NK-92 (cell line): ENCODE measurements around the gene PRKCZ.

Experiments
- DNase-seq: peaks from one replicate; lab custom pipeline; 2025; ENCODE audit not compliant: unreplicated experiment; lab: John Stamatoyannopoulos, UW

PRKCZ gene

DNA sequence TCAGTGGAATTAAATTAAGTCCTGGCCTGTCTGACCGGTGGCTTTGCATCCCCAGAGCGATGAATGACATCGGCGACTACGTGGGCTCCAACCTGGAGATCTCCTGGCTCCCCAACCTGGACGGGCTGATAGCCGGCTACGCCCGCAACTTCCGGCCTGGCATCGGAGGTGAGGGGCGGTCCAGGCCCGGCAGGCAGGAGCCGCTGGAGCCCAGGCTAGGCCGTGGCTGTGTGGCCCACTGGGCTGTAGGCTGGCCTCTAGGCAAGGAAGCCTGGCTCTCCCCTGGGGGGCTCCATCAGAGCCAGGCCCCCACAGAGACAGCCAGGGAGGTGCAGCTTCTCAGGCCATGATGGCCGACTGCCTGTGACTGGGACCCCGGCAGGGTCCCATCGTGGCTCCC is 25.3 kb upstream of the PRKCZ start:
- DNase-seq = no peak

DNA sequence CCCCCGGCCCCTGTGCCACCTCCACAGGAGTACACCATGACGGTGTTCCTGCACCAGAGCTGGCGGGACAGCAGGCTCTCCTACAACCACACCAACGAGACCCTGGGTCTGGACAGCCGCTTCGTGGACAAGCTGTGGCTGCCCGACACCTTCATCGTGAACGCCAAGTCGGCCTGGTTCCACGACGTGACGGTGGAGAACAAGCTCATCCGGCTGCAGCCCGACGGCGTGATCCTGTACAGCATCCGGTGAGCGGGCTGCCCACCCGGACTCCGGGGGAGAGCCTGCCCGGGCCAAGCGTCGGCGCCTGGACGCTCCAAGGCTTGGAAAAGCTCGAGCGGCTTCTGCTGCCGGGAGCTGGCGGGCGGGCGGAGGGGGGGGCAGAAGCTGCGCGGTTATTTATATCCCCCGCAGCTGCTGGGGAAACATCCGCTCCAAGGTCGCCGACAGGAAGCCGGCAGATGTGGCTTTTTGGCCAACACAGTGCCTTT is 24.7 kb upstream of the PRKCZ start:
- no peak for DNase-seq

DNA sequence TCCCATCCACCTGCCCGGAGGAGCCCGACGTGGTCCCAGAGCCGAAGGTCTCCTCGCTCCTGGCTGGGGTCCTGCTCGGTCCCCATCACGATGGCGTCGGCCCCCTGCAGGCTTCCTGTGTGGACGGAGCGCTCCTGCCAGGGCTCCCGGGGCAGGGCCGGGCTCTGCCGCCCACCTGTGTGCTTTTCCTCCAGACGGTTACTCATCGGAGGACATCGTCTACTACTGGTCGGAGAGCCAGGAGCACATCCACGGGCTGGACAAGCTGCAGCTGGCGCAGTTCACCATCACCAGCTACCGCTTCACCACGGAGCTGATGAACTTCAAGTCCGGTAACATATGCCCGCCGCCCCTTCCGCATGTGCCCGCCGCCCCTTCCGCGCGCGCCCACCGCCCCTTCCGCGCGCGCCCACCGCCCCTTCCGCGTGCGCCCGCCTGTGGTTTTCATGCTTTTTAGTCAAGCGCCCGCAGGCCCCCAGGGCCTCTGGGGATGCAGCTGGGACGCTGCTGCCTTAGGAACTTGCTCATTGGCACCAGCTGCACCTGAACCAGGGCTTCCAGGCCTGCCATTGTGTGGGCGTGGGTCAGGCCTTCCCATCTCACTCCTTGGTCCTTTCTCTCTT is 22.1 kb upstream of the PRKCZ start:
- no peak for DNase-seq

DNA sequence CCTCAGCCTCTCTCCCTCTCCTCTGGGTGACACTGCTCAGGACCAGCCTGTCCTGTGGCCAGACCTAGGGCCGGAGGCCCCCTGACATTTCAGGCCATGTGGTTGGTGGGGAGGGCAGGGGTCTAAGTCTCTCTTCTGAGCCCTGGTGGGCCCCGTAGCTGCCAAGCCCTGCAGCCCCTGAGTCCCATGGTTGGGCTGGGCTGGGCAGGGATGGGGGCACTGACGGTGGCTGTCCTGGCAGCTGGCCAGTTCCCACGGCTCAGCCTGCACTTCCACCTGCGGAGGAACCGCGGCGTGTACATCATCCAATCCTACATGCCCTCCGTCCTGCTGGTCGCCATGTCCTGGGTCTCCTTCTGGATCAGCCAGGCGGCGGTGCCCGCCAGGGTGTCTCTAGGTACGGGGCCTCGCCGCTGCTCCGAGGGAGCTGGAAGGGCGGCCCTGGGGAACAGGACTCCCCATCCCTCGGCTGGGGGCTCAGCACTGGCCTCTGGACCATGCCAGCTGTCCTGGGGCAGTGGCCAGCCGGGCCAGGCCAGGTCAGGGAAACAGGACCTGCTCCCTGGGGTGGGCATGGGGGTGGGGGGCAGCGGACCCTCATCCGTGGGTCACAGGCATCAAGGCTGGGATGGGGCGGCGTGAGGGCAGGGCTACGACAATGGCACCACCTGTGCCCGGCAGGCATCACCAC is 21.2 kb upstream of the PRKCZ start:
- no peak for DNase-seq

DNA sequence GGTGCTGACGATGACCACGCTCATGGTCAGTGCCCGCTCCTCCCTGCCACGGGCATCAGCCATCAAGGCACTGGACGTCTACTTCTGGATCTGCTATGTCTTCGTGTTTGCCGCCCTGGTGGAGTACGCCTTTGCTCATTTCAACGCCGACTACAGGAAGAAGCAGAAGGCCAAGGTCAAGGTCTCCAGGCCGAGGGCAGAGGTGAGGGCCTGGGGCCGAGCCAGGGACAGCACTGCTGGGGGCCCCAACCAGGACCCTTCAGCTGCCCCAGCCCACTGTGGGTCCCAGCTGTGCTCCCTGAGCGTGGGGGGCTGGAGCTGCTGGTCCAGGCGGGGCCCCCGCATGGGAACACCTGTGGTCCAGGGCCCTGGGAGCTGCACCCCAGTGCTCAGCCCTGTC is 20.6 kb upstream of the PRKCZ start:
- DNase-seq = no peak

DNA sequence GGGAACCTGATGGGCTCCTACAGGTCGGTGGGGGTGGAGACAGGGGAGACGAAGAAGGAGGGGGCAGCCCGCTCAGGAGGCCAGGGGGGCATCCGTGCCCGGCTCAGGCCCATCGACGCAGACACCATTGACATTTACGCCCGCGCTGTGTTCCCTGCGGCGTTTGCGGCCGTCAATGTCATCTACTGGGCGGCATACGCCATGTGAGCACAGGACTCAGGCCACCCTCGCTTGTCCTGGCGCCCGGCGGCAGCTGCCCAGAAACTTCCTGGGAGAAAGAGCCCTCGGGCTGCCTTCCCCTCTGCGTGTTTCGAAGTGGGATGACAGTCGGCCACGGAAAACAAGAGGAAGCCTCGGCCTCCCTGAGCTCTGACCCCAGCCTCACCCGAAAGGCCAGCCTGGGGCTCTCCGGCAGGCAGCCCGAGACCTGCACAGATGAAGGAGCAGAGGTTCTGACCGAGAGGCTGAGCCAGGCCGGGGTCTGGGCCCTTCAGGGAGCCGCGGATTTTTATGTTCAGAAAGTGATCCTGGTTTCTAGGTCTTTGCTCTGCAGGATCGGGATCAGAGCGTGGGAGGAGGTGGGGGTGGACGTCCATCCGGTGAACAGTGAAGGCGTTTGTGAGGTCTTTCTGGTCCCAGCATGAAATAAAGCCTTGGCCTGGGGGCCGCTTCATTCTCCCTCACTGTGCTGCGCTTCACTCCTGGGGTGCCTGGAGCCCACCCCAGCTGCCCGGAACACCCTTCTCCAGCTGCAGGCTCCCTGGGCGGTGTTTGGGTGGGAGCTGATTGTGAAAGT is 19.9 kb upstream of the PRKCZ start:
- DNase-seq = no peak

DNA sequence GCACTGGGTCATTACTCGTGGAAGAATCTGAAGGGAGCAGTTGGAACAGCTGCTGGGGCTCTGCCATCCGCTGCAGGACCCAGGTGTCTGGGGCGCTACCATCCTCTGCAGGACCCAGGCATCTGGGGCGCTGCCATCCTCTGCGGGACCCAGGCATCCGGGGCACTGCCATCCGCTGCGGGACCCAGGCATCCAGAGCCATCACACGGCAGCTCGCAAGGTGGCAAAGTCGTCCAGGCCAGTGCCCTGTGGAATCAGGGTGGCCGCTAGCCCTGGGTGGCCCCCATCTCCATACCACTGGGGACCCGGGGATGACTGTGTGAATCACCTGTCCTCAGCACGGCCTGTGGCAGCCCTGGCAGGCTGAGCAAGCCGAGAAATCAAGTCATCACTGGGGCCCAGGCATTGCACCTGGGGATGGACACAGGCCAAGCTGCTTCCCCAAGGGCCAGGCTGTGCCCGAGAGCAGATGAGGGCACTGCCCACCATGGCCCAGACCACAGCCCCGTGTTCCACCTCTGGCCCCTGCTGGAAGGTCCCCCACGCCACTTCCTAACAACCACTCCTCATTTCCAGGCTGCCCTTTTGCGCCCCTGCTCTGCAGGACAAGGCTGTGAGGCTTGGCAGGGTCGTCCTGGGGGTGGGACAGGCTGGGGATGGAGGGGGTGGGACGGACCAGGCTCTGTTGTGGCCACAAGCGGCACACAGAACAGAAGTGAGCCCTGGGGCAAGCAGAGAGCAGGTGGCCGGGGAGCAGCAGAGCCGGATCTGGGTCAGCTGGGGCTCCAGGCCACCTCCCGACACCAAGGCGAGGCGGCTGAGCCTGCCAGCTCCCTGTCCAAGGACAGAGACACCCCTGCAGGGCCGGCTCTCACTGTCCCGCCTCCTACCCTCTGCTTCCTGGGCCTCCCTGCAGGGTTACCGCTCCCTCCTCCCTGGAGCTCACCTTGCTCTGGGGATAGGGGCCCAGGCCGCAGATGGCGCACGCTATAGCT is 18.4 kb upstream of the PRKCZ start:
- no peak for DNase-seq

DNA sequence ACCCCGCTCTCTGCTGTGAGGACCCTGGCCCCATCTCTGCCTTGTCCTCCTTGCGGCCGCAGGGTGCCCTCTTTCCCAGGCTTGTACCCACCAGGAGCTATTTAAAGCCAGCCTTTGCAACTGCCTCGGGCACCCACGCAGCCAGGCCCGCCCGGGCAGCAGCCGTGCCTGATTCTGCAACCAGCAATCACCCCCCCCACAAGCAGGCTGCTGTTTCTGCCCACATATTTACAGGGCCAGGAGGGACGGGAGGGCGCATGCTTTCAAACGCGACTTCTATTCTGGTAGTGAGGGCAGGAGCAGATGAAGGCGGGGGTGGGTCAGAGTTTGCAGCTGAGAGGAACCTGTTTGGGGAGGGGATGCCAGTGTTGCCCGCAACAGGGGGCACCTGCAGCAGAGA is 17.5 kb upstream of the PRKCZ start:
- DNase-seq = no peak

DNA sequence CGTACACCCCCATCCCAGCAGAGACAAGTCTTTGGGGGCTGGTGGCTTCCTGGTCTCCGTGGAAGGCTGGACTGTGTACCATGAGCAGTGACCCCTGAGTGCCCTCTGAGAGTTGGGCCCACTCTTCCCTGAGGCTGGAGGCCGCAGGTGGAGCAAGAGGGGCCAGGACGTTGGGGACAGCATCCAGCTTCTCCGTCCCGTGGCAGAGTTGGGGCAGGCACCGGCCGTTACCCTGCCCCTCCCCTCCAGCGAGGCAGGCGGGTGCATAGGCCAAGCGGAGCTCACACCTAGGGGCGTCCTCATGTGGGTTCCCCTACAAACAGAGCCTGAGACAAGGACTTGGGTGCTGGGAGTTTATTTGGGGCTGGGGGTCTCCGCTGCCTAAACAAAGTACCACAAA is 17.0 kb upstream of the PRKCZ start:
- no peak for DNase-seq

DNA sequence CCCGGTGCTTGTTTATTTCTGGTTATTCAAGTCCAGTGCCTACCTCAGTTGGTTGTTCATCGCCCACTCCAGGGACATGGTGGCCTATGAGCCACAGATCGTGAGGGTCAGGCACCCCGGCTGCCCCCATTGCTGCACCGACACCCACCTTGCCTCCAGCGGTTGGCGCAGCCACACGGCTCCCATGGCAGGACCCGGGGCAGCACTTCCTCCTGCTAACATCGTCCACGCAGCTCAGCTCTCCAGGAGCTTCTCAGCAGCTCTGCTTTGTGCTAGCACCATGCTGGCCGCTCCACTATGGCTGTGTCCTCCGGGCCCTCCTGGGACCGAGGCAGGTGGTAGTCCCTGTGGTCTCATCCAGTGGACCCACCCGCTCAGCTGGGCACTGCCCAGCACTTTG is 13.9 kb upstream of the PRKCZ start:
- no peak for DNase-seq

DNA sequence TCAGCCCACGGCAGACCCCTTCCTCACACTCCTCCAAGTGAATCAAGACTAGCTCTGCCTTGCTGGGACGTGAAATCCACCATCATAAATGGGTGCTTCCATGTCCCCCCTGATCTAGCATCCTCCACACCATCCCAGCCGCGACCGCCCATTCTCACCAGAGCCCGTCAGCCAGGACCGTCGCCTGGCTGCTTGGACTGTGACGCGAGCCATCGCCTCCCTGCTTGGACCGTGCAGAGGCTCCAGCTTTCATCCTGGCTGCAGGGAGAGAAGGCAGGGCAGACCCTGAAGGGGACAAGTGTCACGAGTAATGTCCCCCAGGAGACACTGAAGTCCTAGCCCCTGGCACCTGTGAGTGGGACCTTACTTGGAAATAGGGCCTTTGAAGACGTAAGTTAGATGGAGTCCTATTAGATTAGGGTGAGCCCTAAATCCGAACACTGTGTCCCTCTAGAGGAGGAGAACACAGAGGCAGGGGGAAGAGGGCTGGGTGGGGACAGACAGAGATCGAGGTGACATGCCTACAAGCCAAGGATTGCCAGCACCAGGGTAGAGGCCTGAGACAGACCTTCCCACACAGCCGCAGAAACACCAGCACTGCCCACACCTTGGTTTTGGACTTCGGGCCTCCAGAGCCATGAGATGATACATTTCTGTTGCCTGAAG is 12.8 kb upstream of the PRKCZ start:
- DNase-seq = no peak

DNA sequence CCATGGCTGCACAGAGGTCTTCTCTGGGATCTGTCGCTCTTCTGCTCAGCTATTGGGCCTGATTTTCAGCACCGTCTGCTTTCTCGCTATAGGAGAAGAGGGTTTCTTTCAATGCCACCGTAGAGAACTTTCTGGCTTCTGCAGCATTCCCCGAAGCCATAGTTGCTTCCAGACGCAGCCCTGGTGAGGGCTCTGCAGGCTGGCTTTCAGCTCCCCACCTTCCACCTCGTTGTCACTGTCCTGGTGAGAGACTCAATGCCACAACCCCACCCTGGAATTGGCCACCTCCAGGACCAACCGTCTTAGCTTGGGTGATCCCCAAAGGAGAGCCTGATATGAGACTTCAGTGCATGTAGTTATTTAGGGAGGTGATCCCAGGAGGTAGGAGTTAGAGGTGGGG is 12.0 kb upstream of the PRKCZ start:
- DNase-seq = no peak

DNA sequence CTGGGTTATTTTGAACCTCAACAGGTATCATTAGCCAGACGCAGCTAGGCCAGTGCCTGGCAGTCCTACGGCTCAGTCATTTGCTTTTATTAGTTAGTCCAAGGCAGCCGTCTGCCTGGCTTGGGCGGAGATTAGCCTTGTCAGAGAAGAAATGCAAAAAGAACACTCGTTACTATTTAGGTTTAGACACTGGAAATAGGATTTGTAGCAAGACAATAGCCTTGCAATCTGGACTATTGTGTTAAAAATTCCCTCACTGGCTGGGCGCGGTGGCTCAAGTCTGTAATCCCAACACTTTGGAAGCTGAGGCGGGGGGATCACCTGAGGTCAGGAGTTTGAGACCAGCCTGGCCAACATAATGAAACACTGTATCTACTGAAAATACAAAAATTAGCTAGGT is 11.0 kb upstream of the PRKCZ start:
- no peak for DNase-seq

DNA sequence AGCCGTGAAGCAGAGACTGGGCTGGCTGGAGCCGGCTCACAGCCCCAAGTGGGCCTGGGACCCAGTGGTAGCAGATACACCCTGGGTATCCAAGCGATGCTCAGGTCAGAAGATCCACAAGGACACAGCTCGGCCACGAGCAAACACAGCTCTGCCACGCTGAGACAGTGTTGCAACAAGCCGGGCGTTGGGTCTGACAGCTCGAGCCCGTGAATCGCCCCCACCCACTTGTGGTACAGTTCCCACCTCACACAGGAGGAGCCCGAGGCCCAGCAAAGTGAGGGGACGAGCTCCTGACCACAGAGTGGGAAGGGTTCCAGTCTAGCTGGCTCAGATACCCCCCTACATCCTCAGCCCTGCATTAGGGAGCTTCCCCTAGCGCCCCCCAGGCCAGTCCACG is 8.9 kb upstream of the PRKCZ start:
- DNase-seq = no peak

DNA sequence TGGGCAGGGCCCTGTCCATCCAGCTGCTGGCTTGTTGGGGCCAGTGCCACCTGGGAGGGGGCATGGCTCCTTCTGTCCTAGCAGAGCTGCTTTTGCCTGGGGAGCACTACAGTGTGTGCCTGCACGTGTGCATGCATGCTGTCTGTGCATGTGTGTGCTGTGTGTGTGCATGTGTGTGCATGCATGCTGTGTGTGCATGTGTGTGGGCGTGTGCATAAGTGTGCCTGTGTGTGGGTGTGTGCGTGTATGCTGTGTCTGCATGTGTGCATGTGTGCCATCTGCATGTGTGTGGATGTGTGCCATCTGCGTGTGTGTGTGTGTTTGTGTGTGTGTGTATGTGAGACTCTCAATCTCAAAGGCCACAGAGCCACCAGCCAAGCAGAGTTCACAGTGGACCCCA is 8.3 kb upstream of the PRKCZ start:
- DNase-seq = no peak

DNA sequence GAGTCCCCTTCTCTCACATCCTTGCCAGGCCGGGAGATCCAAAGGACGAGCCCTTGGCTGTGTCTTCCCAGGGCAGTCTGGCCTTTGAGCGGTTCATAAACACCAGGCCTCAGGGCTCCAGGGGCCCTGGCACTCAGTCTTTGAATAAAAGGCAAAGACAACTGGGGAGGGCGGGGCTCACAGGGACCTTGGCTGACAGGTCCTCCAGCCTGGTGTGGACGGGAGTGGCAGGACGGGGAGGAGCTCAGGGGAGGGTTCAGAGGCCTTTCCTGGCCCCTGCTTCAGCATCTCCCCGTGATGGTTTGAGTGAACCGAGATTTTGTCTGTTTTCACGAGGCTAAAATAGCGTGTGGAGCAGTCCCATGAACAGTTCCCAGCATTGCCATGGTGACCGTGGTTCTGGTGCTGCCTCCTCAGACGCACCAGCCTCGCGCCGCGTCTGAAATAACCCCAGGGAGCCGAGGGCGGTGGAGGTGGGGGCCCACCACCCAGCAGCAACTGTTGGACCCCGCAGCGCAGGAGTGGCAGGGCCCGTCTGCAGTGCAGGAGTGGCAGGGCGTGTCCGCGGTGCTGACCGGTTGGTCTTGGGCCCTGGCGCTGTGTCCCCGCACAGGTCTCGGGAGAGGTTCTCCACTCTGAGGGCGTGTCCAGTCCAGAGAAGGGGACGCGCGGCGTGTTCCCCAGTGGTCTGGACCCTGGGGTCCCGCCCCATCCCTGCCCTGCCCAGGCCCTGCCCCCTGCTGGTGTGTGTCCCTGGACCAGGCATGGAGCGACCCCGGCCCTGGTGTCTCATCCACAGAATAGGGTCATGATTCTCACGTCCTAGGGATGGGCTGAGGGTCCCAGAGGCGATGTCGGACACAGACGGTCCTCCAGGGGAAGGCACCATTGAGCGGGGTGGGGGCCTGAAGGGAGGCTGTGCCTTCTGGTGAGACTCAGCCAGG is 7.1 kb upstream of the PRKCZ start:
- DNase-seq = no peak

DNA sequence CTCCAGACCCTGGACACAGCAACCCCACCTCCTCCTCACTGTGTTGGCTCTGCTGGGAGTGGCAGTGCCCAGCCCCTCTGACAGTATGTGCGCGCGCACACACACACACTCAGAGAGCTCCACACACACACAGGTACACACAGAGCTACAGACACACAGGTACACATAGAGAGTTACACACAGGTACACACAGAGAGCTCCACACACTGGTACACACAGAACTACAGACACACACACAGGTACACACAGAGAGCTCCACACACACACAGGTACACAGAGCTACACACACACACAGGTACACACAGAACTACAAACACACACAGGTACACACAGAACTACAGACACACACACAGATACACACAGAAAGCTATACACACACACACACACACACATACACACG is 6.3 kb upstream of the PRKCZ start:
- DNase-seq = no peak

DNA sequence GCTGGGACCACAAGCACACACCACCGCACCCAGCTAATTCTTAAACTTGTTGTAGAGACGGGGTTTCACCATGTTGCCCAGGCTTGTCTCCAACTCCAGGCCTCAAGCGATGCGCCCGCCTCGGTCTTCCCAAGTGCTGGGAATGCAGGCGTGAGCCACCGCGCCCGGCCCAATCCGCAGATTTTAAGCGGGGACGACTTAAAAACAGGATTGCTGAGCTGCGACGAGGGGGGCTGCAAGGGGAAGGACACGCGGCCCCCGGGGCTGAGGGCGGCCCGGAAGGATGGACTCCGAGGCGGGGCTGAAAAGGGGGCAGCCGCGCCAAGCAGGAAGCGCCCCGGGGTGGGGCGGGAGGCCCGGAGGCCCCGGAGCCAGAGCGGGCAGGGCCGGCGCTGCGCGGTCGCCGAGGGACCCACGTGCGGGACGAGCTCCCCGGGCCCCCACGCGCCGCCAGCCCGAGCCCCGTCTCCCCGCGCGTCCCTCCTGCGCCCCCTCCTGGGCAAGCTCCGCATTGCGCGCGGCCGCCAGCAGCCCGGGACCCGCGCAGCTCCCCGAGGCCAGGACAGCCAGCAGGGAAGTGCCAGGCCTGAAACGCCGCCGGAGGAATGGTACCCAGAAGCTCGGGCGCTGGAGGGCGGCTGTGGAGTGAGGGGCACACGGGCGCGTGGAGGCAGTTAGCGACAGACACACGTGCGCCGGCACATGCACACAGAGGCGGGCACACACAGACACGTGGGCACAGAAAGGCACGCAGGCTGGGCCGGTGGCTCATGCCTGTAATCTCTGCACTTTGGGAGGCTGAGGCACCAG is 5.5 kb upstream of the PRKCZ start:
- DNase-seq = no peak
